Parathyroid adenoma (tissue), 2 donors: ENCODE data around the gene C13orf46.

Experiments
- H2AFZ ChIP-seq: fragments of 300-600 bp; sonication (generic); one replicate; pipeline ENCODE4 v1.7.0; 2017; ENCODE audit warnings: antibody characterized with exemption, mild to moderate bottlenecking
- H3K27ac ChIP-seq: fragments of 300-600 bp; sonication (generic); one replicate; pipeline ENCODE4 v1.7.0; 2017
- H3K27me3 ChIP-seq: fragments of 300-600 bp; sonication (generic); one replicate; pipeline ENCODE4 v1.7.0; 2017; ENCODE audit warnings: low read length; ENCODE audit not compliant: control insufficient read depth, insufficient read depth
- H3K36me3 ChIP-seq: fragments of 300-600 bp; sonication (generic); one replicate; pipeline ENCODE4 v1.7.0; 2017; ENCODE audit warnings: low read length; ENCODE audit not compliant: control insufficient read depth, insufficient read depth
- H3K4me1 ChIP-seq: fragments of 300-600 bp; sonication (generic); one replicate; pipeline ENCODE4 v1.7.0; 2017; ENCODE audit warnings: control low read depth
- H3K4me2 ChIP-seq: fragments of 300-600 bp; sonication (generic); one replicate; pipeline ENCODE4 v1.7.0; 2017; ENCODE audit warnings: low read length
- H3K4me3 ChIP-seq: fragments of 300-600 bp; sonication (generic); one replicate; pipeline ENCODE4 v1.7.0; 2017; ENCODE audit warnings: low read depth, low read length
- H3K79me2 ChIP-seq: fragments of 300-600 bp; sonication (generic); one replicate; pipeline ENCODE4 v1.7.0; 2017; ENCODE audit warnings: control low read depth
- H3K9ac ChIP-seq: fragments of 300-600 bp; sonication (generic); one replicate; pipeline ENCODE4 v1.7.0; 2017; ENCODE audit warnings: mild to moderate bottlenecking
- H3K9me3 ChIP-seq: fragments of 300-600 bp; sonication (generic); one replicate; pipeline ENCODE4 v1.7.0; 2017; ENCODE audit warnings: low read length; ENCODE audit not compliant: control insufficient read depth
- TF ChIP-seq, protein P1 (sequence below): fragments of 300-600 bp; sonication (generic); IDR thresholded peaks from one replicate; pipeline ENCODE4 v1.7.0; 2017; ENCODE audit warnings: antibody characterized with exemption, mild to moderate bottlenecking
- donor health status: primary hyperparathyroidism.

Gene C13orf46

DNA sequence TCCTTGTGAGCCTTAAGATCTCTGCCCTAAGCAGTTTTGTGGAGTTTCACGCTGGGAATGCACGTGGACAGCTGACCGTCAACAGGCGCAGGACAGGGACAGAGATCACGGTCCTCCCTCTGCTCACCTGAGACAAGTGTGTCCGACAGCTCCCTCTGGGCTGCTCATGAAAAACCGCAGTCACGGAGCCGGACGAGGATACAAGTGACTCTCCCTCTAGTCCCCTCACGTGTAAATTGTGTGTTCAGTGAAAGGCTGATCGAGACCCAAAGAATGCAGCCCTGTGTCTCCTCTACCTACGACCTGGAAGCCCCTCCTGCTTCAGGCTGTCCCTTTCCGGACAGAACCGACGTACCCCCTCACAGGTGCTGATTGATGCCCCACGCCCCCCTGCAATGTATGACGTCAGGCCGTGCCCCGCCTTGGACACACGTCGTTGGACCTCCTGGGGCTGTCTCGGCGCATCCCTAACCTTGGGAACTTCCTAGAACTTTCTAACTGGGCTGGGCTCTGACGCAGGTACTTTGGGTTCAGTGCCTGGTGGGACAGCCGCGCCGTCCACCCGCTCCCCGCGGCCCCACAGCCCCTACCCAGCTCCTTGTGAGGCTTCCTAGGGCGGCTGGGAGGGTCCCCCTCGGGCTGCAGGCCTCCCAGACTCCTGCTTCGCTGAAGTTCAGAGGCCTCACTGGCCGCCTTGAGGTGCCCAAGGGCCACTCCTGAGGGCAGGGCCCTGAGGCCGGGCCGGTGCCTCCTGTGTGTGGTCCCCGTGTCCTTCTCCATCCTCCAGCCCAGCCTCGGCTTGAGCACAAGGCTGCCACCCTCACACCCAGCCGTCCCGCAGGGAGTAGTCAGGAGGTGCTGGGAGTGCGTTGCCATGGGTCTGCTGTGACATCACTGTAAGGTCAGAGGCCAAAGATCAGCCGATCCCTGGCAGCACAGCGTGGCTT lies at the start of gene C13orf46:
C13orf46 (minus strand) TSS at position 859 of the 947 bp plus-strand sequence; CDS start at position 780, 79 bp downstream.
- no peak within 1 kb of the TSS for H3K4me2 ChIP-seq

DNA sequence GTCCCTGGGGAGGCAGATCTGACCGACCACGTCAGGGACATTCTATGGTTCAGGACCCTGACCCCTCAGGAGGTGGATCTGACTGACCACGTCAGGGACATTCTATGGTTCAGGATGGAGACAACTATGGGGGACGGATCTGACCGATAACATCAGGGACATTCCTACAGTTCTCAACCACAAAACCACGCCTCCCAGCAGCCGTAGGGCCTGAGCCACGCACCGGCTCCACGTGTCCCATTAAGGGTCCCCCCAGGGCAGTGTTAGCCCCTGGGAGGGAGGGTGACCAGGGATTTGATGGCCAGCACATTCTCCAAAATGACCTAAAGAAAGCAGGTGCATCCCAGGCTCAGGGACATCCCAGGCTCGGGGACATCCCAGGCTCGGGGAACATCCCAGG lies 49.0 kb upstream of the C13orf46 start:
- Histone ChIP-seq H3K27ac (no peak overlapping the region), H3K9ac (no peak overlapping the region), H2AFZ (no peak overlapping the region), H3K4me1 (no peaks in the 10 kb centered on the region), H3K9me3 (no peaks in the 10 kb centered on the region), H3K4me2 (no peak overlapping the region), H3K4me3 (no peak overlapping the region), H3K27me3 (no peaks in the 10 kb centered on the region), H3K79me2 (no peaks in the 10 kb centered on the region), H3K36me3 (no peaks in the 10 kb centered on the region)
- TF ChIP-seq, protein P1, sequence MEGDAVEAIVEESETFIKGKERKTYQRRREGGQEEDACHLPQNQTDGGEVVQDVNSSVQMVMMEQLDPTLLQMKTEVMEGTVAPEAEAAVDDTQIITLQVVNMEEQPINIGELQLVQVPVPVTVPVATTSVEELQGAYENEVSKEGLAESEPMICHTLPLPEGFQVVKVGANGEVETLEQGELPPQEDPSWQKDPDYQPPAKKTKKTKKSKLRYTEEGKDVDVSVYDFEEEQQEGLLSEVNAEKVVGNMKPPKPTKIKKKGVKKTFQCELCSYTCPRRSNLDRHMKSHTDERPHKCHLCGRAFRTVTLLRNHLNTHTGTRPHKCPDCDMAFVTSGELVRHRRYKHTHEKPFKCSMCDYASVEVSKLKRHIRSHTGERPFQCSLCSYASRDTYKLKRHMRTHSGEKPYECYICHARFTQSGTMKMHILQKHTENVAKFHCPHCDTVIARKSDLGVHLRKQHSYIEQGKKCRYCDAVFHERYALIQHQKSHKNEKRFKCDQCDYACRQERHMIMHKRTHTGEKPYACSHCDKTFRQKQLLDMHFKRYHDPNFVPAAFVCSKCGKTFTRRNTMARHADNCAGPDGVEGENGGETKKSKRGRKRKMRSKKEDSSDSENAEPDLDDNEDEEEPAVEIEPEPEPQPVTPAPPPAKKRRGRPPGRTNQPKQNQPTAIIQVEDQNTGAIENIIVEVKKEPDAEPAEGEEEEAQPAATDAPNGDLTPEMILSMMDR = no peak

More for the DNA sequence above, at the start of gene C13orf46:
- H3K4me3 ChIP-seq = no peak within 1 kb of the TSS
- H3K9me3 ChIP-seq = no peaks in the 10 kb centered on the region
- no peaks in the 10 kb centered on the region for H3K36me3 ChIP-seq
- no peaks in the 10 kb centered on the region for H3K79me2 ChIP-seq
- H3K27ac ChIP-seq = no peak within 1 kb of the TSS
- no peaks in the 10 kb centered on the region for H3K27me3 ChIP-seq
- H2AFZ ChIP-seq = no peak within 1 kb of the TSS
- H3K4me1 ChIP-seq = no peaks in the 10 kb centered on the region
- TF ChIP-seq, protein P1 = no peak
- H3K9ac ChIP-seq = no peak within 1 kb of the TSS

DNA sequence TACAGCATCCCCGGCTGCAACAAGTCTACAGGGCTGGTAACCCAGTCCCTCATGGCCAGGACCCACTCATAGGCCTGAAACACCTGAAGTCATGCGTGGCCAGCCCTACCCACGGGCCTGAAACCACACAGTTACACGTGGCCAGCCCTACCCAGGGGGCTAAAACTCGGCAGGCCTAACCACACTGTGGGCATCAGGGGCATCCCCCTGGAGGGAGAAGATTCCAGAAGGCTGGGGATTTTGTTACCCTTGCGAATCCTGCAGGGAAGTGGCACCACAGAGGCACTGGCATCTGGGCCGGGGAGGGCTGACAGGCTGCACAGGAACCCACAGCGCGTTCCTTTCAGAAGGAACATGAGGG lies 48.4 kb upstream of the C13orf46 start:
- H3K4me3 ChIP-seq = no peak overlapping the region
- no peak overlapping the region for H3K27ac ChIP-seq
- no peaks in the 10 kb centered on the region for H3K4me1 ChIP-seq

DNA sequence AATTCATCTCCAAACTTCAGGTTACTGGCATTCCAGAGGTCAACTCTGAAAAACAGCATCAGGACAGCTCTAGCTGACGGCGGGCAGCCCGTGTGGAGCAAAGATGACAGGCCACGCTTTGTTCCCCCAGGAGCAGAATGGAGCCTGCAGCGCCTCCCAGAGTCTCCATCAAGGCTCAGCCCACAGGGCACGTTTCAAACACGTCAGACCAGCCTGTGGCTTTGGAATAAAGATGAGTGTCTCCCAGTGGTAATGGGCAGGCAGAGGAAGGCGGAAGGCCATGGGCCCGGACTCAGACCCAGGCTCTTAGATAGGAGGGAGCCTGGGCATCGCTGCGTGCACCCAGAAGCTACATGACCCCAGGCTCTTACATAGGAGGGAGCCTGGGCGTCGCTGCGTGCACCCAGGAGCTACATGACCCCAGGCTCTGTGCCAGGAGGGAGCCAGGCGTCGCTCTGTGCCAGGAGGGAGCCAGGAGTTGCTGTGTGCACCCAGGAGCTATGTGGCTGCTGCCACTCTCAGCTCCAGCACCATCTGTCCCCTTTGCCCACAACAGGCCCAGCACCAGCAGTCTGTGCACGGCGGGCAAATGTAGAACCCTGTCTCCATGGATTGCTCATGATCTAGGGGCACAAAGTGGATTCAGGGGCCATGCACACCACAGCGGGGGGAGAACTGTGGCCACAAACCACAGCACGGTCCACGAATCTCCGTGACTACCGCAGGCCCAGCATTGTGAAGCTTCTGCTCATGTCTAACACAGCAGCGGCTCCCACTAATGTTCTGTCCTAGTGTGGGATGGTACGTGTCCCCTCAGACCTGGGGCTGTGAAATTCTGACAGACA lies 47.8 kb upstream of the C13orf46 start:
- no peak overlapping the region for H2AFZ ChIP-seq
- no peaks in the 10 kb centered on the region for H3K27me3 ChIP-seq
- H3K4me1 ChIP-seq = no peaks in the 10 kb centered on the region
- no peaks in the 10 kb centered on the region for H3K79me2 ChIP-seq
- TF ChIP-seq, protein P1 = no peak
- H3K9me3 ChIP-seq = no peaks in the 10 kb centered on the region
- no peak overlapping the region for H3K27ac ChIP-seq
- H3K4me2 ChIP-seq = no peak overlapping the region
- H3K4me3 ChIP-seq = no peak overlapping the region
- no peak overlapping the region for H3K9ac ChIP-seq
- H3K36me3 ChIP-seq = no peaks in the 10 kb centered on the region

More for the DNA sequence above, 48.4 kb upstream of the C13orf46 start:
- no peak overlapping the region for H3K9ac ChIP-seq
- H3K79me2 ChIP-seq = no peaks in the 10 kb centered on the region
- no peaks in the 10 kb centered on the region for H3K27me3 ChIP-seq
- no peaks in the 10 kb centered on the region for H3K9me3 ChIP-seq
- no peak overlapping the region for H2AFZ ChIP-seq
- TF ChIP-seq, protein P1 = no peak
- no peaks in the 10 kb centered on the region for H3K36me3 ChIP-seq
- H3K4me2 ChIP-seq = no peak overlapping the region
